SH-SY5Y (cell line): ENCODE results near the gene DNAH10.

ENCODE experiments used
- GATA2 ChIP-seq: IDR thresholded peaks from 2 replicates; pipeline ENCODE4 v1.6.1; 2011; ENCODE audit warnings: mild to moderate bottlenecking, low read depth, low read length
- GATA3 ChIP-seq: IDR thresholded peaks from 2 replicates; pipeline ENCODE4 v1.6.1; 2011; ENCODE audit warnings: low read depth, mild to moderate bottlenecking, low read length, moderate library complexity

Gene DNAH10

DNA sequence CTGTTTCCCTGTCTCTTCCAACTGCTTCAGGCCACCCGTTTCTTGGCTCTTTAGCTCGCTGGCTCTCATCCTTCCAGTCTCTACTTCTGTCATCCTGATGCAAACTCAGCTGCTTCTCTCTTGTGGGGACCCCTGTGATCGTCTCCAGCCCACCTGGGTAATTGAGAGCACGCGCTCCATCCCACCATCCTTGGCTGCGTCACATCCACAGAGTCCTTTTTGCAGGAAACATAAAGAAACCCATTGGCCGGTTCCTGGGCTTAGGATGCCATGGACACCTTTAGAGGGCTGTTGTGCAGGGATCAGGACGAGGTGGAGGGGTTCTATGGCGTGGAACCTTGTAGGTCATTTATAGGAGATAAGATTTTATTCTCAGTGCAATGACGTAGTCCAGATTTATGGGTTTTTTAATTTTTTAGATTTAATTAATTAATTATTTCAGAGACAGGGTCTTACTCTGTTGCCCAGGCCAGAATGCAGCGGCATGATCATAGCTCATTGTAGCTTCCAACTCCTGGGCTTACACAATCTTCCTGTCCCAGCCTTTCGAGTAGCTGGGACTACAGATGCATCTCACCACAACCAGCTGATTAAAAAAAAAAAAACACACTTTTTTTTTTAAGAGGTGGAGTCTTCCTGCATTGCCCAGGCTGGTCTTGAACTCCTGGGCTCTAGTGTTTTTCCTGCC is 127.9 kb downstream of the DNAH10 start:
- TF ChIP-seq GATA2 (no peak), GATA3 (no peak)

DNA sequence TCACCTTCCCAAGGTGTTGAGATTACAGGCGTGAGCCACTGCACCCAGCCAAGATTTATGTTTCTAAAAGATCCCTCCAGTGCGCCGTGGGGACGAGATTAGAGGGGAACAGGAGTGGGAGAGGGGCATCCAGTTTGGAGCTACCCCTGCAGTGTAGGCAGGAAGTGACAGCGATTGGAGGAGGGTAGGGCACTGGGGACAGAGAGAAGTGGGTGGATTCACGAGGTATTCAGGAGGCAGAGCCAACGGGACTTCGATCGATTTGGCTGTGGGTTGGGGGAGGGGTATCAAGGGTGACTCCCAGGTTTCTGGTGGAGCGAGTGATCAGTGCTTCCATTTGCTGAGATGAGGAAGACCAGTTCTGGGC is 128.4 kb downstream of the DNAH10 start:
- TF ChIP-seq GATA2 (no peak), GATA3 (no peak)

DNA sequence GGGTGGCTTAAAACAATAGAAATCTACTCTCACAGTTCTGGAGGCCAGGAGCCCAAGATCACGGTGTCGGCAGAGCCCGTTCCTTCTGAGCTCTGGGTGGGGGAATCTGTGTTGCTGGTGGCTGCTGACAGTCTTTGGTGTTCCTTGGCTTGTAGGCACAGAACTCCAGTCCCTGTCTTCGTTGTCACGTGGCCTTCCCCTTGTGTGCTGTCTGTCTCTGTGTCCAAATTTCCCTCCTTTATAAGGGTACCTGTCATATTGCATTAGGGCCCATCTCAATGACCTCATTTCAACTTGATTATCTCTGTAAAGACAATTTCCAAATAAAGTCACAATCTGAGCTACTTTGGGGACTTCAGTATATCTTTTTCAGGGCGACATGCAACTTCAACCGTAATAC is 128.9 kb downstream of the DNAH10 start:
- TF ChIP-seq GATA3 (no peak), GATA2 (no peak)

DNA sequence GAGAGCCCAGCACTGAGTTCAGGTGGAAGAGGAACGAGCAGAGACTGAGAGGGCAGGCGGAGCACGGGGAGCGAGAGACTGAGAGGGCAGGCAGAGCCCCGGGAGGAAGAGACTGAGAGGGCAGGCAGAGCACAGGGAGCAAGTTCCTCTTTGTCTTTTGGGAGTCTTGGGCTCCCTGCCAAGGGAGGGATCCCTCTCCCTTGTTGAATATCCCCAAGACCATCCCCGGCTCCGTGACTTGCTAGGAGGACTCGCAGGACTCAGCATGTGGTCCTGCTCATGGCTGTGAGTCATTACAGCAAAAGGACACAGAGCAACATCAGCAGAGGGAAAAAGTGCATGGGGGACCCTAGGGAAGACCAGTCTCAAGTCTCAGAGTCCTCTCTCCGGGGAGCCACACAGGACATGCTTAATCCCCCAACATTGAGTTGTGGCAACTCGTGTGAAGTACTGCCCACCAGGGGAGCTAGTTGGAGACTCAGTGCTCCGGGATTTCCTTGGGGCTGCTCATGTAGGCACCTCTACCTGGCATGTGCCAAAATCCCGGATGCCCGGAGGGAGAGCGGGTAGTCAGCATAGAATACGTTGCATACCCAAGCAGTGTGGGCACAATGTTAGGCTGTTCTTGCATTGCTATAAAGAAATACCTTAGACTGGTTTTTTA is 129.5 kb downstream of the DNAH10 start:
- TF ChIP-seq GATA3 (no peak), GATA2 (no peak)

DNA sequence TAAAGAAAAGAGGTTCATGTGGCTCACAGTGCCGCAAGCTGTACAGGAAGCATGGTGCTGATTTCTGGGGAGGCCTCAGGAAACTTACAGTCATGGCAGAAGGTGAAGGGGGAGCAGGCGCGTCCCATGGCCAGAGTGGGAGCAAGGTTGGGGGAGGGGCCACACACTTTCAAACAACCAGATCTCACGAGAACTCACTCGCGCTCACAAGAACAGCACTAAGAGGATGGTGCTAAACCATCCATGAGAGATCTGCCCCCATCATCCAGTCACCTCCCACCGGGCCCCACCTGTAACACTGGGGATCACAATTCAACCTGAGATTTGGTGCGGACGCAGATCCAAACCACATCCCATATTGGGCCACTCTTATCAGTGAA is 130.1 kb downstream of the DNAH10 start:
- no peak for TF ChIP-seq GATA2
- no peak for TF ChIP-seq GATA3

DNA sequence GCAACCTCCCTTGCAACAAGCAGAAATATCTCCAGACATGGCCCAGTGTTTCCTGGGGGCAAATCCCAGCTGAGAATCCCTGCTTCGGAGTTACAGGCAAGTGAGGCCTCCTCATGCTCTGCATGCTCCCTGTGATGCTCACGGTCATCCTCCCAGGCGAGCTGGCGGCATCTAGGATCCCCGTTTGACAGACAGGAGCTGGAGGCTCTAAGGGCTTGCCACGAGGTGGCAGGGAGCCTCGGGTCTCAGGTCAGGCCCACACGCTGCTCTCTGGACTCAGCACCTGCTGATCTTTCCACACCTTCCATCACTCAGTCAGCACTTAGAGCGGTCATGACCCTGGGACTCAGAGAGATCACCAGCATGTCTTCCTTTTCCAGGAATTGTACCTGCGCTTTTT is 130.8 kb downstream of the DNAH10 start:
- TF ChIP-seq GATA3 (no peak), GATA2 (no peak)

DNA sequence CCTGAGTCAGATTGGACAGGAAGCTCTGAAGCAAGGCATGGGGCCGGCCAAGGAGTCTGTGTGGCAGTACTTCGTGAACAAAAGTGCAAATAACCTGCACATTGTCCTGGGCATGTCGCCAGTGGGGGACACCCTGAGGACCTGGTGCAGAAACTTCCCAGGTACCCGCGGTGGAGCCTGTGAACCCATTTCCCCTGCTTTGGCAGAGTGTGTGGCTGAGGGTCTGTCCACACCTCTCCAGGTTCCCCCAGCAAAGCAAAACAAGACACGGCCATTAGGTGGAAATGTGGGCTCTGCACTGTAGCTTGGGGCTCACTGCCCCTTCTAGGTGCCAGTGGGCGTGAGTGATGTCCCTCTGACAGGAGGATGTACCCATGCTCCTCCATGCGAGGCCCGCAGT is 131.2 kb downstream of the DNAH10 start:
- TF ChIP-seq GATA2 (no peak), GATA3 (no peak)

DNA sequence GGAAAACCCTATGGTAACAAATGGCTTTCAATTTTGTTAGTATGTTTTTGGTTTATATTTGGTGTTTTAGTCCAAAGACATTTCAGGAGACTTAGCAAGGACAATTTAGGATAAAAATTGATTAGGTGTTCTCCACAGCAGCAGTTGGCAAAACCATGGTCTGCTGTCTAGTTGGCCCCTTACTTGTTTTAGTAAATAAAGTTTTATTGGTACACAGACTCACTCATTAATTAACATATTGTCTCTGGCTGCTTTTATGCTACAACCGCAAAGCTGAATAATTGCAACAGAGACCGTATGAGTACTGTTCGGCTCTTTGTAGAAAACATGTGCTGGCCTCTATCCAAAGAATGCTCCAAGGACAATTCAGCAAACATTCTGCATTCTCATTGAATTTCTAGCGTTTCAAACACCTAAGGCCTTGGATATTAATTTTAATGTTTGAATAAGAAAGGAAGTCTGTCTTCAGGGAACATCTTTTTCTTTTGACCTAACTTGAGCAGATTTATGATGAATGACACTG is 132.8 kb downstream of the DNAH10 start:
- no peak for TF ChIP-seq GATA2
- no peak for TF ChIP-seq GATA3

DNA sequence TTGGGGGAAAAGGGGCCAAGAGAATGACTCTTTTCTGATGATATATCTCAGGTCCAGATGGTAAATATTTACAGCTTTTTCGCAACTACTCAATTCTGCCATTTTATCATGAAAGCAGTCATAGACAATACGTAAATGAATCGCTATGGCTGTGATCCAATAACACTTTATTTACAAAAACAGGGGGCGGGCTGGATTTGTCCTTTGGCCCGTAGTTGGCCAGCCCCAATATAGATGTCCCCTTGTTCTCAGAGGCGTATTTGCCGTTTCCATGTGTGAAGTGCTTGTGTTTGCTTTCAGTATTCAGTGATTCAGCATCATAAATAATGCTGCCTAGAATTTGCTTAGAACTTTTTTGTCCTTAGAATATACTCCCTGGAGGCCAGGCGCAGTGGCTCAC is 133.3 kb downstream of the DNAH10 start:
- no peak for TF ChIP-seq GATA2
- TF ChIP-seq GATA3, result no peak

DNA sequence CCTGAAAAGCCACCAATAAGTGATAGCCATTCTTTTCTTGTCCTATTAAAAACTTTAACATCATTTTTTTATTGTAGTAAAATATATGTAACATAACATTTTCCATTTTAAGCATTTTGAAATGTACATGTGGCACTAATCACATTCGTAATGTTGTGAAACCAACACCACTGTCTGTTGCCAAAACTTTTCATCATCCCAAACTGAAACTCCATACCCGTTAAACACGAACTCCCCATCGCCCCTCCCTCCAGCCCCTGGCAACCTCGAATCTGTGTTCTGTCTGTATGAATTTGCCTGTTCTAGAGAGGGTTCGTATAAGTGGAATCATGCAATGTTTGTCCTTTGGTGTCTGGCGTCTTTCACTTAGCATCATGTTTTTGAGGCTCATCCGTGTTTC is 134.7 kb downstream of the DNAH10 start:
- TF ChIP-seq GATA3, result no peak
- no peak for TF ChIP-seq GATA2

DNA sequence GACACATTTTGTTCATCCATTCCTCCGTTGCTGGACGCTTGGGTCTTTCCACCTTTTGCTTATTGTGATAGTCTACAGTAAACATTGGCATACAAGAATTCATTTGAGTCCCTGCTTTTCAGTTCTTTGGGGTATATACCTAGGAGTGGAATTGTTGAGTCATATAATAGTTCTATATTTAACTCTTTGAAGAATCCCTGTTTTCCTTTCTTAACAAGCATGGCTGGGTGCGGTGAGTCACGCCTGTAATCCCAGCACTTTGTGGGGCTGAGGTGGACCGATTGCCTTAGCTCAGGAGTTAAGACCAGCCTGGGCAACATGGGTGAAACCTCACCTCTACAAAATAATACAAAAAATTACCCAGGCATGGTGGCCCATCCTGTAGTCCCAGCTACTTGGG is 135.1 kb downstream of the DNAH10 start:
- TF ChIP-seq GATA3 (no peak), GATA2 (no peak)

DNA sequence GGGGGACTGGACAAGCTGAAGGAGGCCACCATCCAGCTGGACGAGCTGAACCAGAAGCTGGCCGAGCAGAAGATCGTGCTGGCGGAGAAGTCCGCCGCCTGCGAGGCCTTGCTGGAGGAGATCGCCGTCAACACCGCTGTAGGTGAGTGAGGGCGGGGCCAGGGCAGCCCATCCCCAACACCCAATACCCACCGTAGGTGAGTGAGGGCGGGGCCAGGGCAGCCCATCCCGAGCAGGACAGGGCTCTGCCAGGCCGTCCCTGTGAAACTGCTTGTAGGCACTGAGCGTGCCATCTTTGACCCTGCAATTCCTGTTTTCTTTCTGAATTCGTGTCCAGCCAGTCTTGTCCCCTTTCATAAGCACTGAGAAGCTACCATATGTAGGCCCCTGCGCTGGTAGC is 136.6 kb downstream of the DNAH10 start:
- no peak for TF ChIP-seq GATA2
- TF ChIP-seq GATA3, result no peak

DNA sequence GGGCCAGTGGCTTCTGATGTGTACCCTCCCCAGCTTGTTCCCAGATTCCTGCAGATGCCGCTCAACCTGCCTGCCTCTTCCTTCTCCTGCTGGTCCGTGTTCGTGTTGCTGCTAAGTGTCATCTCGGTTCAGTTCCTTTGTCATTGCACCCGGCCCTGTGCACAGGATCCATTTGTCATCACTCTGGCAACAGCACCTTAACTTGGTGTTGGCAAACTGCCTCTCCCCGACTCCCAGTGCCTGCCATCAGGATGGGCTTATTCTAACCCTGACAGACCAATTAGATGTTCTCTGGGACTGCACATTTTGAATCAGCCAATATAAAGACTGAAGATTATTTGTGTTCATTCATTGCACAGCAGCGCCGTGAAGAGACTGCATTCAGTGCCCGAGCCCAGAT is 137.3 kb downstream of the DNAH10 start:
- TF ChIP-seq GATA3 (no peak), GATA2 (no peak)

DNA sequence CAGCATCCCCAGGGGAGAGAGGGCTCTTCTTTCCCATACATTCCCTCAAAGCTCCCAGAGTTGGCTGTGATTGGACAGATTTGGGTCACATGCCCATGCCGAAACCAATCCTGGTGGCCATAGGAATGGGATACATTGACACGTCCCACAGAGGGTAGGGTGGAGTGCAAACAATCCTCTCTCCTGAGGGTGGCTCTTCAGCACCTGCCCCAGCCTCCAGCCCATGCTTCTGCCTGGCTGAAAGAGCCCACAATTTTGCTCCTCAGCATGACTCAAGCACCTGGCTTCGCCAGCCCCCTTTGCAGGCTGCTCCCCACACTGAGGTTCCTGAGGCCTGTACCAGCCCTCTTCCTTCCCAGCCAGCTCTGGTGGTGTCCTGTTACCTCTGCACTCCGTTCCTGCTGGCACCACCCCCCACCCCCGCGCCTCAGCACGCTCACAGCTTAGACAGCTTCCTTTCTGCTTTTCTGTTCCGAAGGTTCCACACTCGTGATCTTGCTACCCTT is 138.8 kb downstream of the DNAH10 start:
- no peak for TF ChIP-seq GATA2
- no peak for TF ChIP-seq GATA3

DNA sequence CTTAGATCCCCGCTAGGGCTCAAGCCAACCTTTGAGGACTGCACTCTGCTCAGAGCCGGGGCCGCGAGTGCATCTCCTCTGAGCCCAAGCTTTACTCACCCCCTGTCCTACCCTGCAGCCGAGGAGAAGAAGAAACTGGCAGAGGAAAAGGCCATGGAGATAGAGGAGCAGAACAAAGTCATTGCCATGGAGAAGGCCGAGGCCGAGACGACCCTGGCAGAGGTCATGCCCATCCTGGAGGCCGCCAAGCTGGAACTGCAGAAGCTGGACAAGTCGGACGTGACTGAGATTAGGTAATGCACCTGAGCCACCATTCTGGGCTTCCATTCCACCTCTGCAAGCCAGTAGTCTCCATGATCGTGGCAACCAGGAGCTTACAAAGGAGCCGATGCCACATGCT is 140.7 kb downstream of the DNAH10 start:
- TF ChIP-seq GATA3 (no peak), GATA2 (no peak)
